Breast epithelium (tissue), 3 donors: ENCODE measurements around the gene EN2.

Experiments used
- CTCF ChIP-seq, 3 donors: fragments of 450-650 bp; IDR thresholded peaks; one replicate each; pipeline ENCODE4 v1.5.1; 2016 to 2017; ENCODE audit warnings: antibody characterized with exemption in 3 of 3, mild to moderate bottlenecking in 3 of 3, moderate library complexity in 3 of 3
- POLR2A ChIP-seq: fragments of 450-650 bp; IDR thresholded peaks from one replicate; pipeline ENCODE4 v1.6.1; 2016; ENCODE audit warnings: antibody characterized with exemption, mild to moderate bottlenecking, moderate library complexity
- POLR2AphosphoS5 ChIP-seq, 3 donors: sonication (generic); formaldehyde crosslinking; IDR thresholded peaks; one replicate each; pipeline ENCODE4 v1.6.1; 2017; ENCODE audit warnings: antibody characterized with exemption in 3 of 3

GRCh38 chr7:155412416-155413253 is 45.3 kb upstream of the EN2 start:
- no peak for TF ChIP-seq CTCF (IDR thresholded peaks at IDR 0.05)
- TF ChIP-seq POLR2A: no peak
- TF ChIP-seq POLR2AphosphoS5 (IDR thresholded peaks at IDR 0.05): no peak
